Activated CD8-positive, alpha-beta T cell treated with anti-CD3 and anti-CD28 coated beads for 36 hours (primary cell): ENCODE results near the gene TNFRSF25. TPM values are rescaled to one million over a fixed set of nuclear protein-coding genes. Genes with fewer than 3 reads are reported as not detected.

Experiments used
- ATAC-seq: fragments of 200-7000 bp; cut with Tn5 transposase; one replicate; pipeline ENCODE4 v1.10.0; 2021; ENCODE audit warnings: mild to moderate bottlenecking, moderate library complexity
- CTCF ChIA-PET: fragments of 350-600 bp; sonication (Branson Sonifier 250); formaldehyde crosslinking; loops from one replicate; lab custom pipeline; 2021; ENCODE audit warnings: antibody characterized with exemption; lab: Charles Lee
- POLR2A ChIA-PET: fragments of 350-600 bp; sonication (Branson Sonifier 250); formaldehyde crosslinking; loops from one replicate; lab custom pipeline; 2021; ENCODE audit warnings: antibody characterized with exemption; lab: Charles Lee
- DNase-seq: peaks from one replicate; pipeline ENCODE4 v3.0.0-alpha.2; 2020
- H3K27ac Mint-ChIP-seq: one replicate; pipeline ENCODE4 v1.8.0; 2021; ENCODE audit warnings: mild to moderate bottlenecking, mixed read lengths
- H3K27me3 Mint-ChIP-seq: one replicate; pipeline ENCODE4 v1.8.0; 2021; ENCODE audit warnings: mixed read lengths
- H3K36me3 Mint-ChIP-seq: one replicate; pipeline ENCODE4 v1.8.0; 2021; ENCODE audit warnings: low read depth, mixed read lengths
- H3K4me1 Mint-ChIP-seq: one replicate; pipeline ENCODE4 v1.8.0; 2021; ENCODE audit warnings: low read depth, mixed read lengths
- H3K4me3 Mint-ChIP-seq: one replicate; pipeline ENCODE4 v1.8.0; 2021; ENCODE audit warnings: mild to moderate bottlenecking, moderate library complexity, mixed read lengths
- H3K9me3 Mint-ChIP-seq: one replicate; pipeline ENCODE4 v1.8.0; 2021; ENCODE audit warnings: mixed read lengths
- intact Hi-C: fragments of 100-400 bp; cut with micrococcal nuclease; formaldehyde crosslinking; loops from one replicate; pipeline ENCODE4 v1.10.0; 2022
- total RNA-seq, 2 experiments: library from RNA; stranded (reverse); gene quantifications; one replicate each; pipeline ENCODE4 v1.2.3, GENCODE V29; 2021
- TF ChIP-seq, protein P1 (sequence below): fragments of 200-600 bp; IDR thresholded peaks from one replicate; pipeline ENCODE4 v1.8.0; 2022; ENCODE audit warnings: antibody characterized with exemption, mild to moderate bottlenecking

TNFRSF25 gene
- total RNA-seq, 2 experiments from 2014 or later, result 55.8 to 57.8 TPM

GRCh38 chr1:6483017-6483760, 17.2 kb upstream of the TNFRSF25 start:
- Mint-ChIP-seq H3K36me3 (no peaks in the 10 kb centered on the region), H3K4me3 (no peak overlapping the region), H3K9me3 (no peaks in the 10 kb centered on the region), H3K27me3 (peaks cover 18% of the 10 kb centered on the region), H3K4me1 (peaks cover 10% of the 10 kb centered on the region), H3K27ac (no peak overlapping the region)
- TF ChIP-seq, protein P1, sequence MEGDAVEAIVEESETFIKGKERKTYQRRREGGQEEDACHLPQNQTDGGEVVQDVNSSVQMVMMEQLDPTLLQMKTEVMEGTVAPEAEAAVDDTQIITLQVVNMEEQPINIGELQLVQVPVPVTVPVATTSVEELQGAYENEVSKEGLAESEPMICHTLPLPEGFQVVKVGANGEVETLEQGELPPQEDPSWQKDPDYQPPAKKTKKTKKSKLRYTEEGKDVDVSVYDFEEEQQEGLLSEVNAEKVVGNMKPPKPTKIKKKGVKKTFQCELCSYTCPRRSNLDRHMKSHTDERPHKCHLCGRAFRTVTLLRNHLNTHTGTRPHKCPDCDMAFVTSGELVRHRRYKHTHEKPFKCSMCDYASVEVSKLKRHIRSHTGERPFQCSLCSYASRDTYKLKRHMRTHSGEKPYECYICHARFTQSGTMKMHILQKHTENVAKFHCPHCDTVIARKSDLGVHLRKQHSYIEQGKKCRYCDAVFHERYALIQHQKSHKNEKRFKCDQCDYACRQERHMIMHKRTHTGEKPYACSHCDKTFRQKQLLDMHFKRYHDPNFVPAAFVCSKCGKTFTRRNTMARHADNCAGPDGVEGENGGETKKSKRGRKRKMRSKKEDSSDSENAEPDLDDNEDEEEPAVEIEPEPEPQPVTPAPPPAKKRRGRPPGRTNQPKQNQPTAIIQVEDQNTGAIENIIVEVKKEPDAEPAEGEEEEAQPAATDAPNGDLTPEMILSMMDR, result no peak
- ChIA-PET CTCF (interaction anchor here (0.6 to 1.4 kb wide), 4 partner anchors 9 to 35 kb away, joined by 3 to 4 read pairs (median 3); no protein-coding TSS in a partner anchor), POLR2A (no interaction called here)
- ATAC-seq (no peak), DNase-seq (no peak)
- intact Hi-C loops, result no loop called here

GRCh38 chr1:6481820-6482219, 15.8 kb upstream of the TNFRSF25 start:
- intact Hi-C loops, result no loop called here
- Mint-ChIP-seq H3K4me3 (no peak overlapping the region), H3K4me1 (peaks cover 10% of the 10 kb centered on the region), H3K36me3 (no peaks in the 10 kb centered on the region), H3K9me3 (no peaks in the 10 kb centered on the region), H3K27me3 (peaks cover 17% of the 10 kb centered on the region), H3K27ac (no peak overlapping the region)
- TF ChIP-seq, protein P1, result no peak
- POLR2A ChIA-PET, result no interaction called here
- CTCF ChIA-PET, result interaction anchor here (0.6 to 3.4 kb wide), 3 partner anchors 9 to 165 kb away, joined by 3 to 27 read pairs (median 8); partner anchors contain the start of gene PLEKHG5
- ATAC-seq, result no peak
- DNase-seq, result no peak

- no peak for ATAC-seq
- H3K4me3 Mint-ChIP-seq, result no peak overlapping the region
- no peak overlapping the region for H3K27ac Mint-ChIP-seq
- H3K9me3 Mint-ChIP-seq, result no peaks in the 10 kb centered on the region
- H3K4me1 Mint-ChIP-seq, result peaks cover 2% of the 10 kb centered on the region
- no peaks in the 10 kb centered on the region for H3K36me3 Mint-ChIP-seq
- intact Hi-C loops, result no loop called here
- POLR2A ChIA-PET, result interaction anchor here (0.6 to 1.0 kb wide), 4 partner anchors 9 to 58 kb away, joined by 3 read pairs; no protein-coding TSS in a partner anchor
- H3K27me3 Mint-ChIP-seq, result no peaks in the 10 kb centered on the region
- TF ChIP-seq, protein P1, result no peak
- DNase-seq, result no peak
- CTCF ChIA-PET, result interaction anchor here (1.1 to 2.5 kb wide), 4 partner anchors 9 to 54 kb away, joined by 3 to 16 read pairs (median 10); partner anchors contain the start of gene TNFRSF25
Measured at GRCh38 chr1:6477039-6477820, 11.3 kb upstream of the TNFRSF25 start.

DNA sequence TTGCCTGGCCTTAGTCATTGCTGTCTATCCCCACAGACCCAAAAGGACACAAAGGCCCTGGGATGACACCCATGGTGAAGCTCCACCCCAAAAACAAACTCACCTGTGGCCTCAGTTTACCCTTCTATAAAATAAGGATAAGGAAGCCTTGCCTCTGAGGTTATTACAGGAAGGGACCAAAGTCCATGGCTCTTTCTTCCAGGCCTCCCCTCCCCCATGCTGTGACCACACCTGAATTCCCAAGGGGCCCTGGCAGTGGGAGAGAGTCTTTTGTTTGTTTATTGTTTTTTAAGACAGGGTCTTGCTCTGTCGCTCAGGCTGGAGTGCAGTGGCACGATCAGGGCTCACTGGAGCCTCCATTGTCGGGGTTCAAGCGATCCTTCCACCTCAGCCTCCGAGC, 10.5 kb upstream of the TNFRSF25 start:
- Mint-ChIP-seq H3K27ac (no peak overlapping the region), H3K9me3 (no peaks in the 10 kb centered on the region), H3K27me3 (no peaks in the 10 kb centered on the region), H3K36me3 (no peaks in the 10 kb centered on the region), H3K4me1 (peaks cover 2% of the 10 kb centered on the region), H3K4me3 (no peak overlapping the region)
- ChIA-PET POLR2A (interaction anchor here (0.6 kb wide), 1 partner anchor 14 kb away, joined by 3 read pairs; no protein-coding TSS in a partner anchor), CTCF (interaction anchor here (1.0 to 2.5 kb wide), 7 partner anchors 9 to 39 kb away, joined by 3 to 16 read pairs (median 4); partner anchors contain the start of gene TNFRSF25)
- intact Hi-C loops, result no loop called here
- TF ChIP-seq, protein P1, result no peak
- DNase-seq (no peak), ATAC-seq (no peak)
